ENCODE results near the gene C5orf46. TPM values are rescaled to one million over a fixed set of nuclear protein-coding genes. Genes with fewer than 3 reads are reported as not detected.
"Not testable (repeated sequence)": the region's sequence is repeated elsewhere in the genome, so short reads cannot be mapped to it uniquely, and the experiment has no call there.

The C5orf46 gene
- total RNA-seq = not detected

DNA sequence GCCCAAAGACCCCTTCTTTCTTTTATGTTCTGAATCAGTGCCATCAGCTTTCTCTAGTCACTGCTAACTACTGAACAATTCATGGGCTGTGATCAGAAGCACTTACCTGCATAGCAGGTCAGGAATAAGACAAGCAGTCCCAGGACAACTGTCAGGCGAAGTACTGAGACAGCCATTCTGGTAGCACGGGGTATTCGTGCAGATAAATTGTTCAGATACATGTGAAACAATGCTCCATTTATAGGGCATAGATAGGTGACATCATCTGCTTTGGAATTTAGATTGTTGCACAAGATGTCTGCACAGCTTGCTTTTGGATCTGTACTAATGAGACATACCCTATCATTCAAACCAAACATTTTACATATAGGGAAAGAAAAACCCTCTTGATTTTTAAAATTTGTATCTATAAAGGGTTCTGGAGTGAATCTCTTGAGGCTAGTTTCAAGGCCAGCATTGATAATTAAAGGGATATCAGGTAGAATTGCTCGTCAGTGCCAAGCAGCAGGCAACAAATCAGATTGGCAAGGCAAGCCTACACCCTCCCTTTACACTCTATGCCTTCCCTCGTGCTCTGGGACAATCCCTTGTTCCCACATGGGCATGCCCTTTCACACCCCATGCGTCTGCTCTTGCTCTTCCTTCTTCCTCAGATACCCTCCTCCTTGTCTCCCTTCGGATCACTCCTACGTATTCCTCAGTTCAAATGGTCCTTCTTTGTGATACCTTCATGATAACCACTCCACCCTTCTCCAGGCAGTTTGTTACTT, at the start of gene C5orf46:
Gene C5orf46 (minus strand): TSS at position 213 of the 770 bp plus-strand sequence. CDS start 37 bp downstream, at position 176.
- ATAC-seq (peak; percentile 51), DNase-seq (ENCODE audit: low spot score) (no peak)

DNA sequence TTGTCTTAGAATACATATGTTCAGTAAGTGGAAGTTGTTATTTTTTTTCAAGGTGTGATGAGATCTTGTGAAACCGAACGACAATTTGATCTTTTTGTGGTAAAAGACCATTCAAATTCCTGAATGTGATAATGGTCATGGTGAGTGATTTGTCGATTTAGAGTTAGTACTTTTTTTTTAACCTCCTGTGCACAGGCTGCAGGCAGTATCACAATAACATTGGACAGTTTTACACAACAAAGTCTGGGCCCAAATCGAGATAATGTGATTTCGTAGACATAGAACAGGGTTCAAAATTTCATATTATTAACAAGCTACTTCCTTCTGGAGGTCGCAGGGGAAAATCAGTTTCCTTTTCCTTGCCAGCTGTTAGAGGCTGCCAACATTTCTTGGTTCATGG, 48.6 kb upstream of the C5orf46 start:
- DNase-seq (ENCODE audit: low spot score) (no peak), ATAC-seq (no peak)

GRCh38 chr5:147949711-147950573, 43.6 kb upstream of the C5orf46 start:
- ATAC-seq (peak; percentile 91), DNase-seq (ENCODE audit: low spot score) (no peak)

DNA sequence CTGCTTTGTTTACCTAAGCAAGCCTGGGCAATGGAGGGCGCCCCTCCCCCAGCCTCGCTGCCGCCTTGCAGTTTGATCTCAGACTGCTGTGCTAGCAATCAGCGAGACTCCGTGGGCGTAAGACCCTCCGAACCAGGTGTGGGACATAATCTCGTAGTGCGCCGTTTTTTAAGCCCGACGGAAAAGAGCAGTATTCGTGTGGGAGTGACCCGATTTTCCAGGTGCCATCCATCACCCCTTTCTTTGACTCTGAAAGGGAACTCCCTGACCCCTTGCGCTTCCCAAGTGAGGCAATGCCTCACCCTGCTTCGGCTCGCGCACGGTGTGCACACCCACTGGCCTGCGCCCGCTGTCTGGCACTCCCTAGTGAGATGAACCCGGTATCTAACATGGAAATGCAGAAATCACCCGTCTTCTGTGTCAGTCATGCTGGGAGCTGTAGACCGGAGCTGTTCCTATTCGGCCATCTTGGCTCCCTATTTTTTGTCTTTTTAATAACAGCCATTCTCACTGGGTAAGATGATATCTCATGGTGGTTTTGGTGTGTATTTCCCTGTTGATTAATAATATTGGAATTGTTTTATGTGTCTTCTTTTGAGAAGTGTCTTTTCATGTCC, 40.4 kb upstream of the C5orf46 start:
- not testable (repeated sequence) for ATAC-seq; DNase-seq (ENCODE audit: low spot score)

GRCh38 chr5:147939431-147940114, 33.2 kb upstream of the C5orf46 start:
- ATAC-seq (no peak), DNase-seq (ENCODE audit: low spot score) (no peak)

- peak; percentile 96 for ATAC-seq
Measured at GRCh38 chr5:147935032-147935431, 28.7 kb upstream of the C5orf46 start.

DNA sequence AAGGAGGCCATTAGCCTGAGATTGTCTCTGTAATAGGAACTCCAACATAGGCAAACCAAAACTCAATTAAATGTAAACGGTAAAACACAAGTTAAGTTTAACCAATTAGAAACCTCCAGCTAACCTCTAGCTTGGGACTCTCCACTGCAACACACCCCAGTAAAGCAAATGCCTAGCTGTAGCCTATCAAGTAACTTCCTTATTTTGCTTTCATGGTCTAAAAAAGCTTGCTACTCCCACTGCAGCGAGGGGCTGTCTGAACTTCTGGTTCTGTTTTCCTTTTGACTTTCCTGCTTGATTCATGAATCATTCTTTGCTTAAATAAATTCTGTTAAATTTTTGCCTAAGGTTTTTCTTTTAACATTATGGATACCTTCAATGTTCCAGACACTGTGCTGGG, 24.4 kb upstream of the C5orf46 start:
- ATAC-seq = no peak

More at GRCh38 chr5:147935032-147935431, 28.7 kb upstream of the C5orf46 start:
- no peak for DNase-seq (ENCODE audit: low spot score)

DNA sequence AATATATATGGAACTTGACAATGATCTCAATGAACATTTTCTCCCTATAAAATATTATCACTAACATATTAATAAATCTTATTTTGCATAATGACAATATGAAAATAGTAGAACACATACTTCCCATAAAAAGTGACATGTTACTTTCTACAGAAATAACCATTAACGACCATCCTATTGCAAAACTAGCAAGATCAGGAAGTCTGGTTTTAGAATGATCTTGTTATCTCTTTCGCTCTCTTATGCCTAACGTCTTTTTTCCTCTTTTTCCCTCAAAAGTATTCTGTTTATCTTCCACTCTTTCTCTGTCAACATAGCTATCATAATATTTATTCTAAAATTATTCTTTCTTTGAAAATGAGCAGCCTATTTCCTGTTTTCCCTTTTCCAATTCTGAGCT, 21.6 kb upstream of the C5orf46 start:
- DNase-seq (ENCODE audit: low spot score) (no peak), ATAC-seq (no peak)

More for the DNA sequence above, 24.4 kb upstream of the C5orf46 start:
- DNase-seq (ENCODE audit: low spot score) = no peak

DNA sequence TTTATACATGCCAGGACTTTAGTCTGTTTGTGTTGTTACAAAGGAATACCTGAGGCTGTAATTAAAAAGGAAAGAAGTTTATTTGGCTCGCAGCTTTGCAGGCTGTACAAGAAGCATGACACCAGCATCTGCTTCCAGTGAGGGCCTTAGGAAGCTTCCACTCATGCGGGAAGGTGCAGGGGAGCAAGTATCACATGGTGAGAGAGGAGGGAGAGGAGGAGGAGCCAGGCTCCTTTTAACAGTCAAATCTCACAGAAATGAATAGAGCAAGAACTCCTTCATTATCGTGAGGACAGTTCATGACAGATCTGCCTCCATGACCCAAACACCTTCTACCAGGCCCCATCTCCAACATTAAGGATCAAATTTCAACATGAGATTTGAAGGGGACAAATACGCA, 18.7 kb upstream of the C5orf46 start:
- DNase-seq (ENCODE audit: low spot score) (no peak), ATAC-seq (no peak)

DNA sequence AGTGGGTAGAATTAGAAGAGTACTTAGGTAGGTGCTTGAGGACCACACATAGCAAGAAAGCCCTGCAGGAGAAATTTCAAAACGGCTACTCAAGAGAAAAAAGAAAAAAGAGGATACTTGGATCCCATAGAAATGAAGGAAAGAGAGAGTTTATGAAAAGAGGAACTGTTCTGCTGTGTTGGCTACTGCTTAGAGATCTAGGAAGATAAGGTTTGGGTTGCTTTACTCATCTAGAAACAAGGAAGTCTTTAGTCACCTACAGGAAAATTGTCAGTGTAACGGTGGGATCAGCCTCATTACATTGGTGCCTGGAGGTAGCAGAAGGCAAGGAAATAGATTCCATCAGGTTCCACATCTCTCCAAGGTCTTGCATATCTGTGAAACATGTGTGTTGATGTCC, 14.8 kb upstream of the C5orf46 start:
- ATAC-seq (no peak), DNase-seq (ENCODE audit: low spot score) (no peak)

GRCh38 chr5:147920420-147921030, 14.2 kb upstream of the C5orf46 start:
- ATAC-seq = no peak
- DNase-seq (ENCODE audit: low spot score) = no peak

- DNase-seq (ENCODE audit: low spot score) = no peak
Measured at GRCh38 chr5:147918899-147919298, 12.6 kb upstream of the C5orf46 start.

GRCh38 chr5:147918101-147918685, 11.9 kb upstream of the C5orf46 start:
- ATAC-seq = no peak
- no peak for DNase-seq (ENCODE audit: low spot score)

More at GRCh38 chr5:147918899-147919298, 12.6 kb upstream of the C5orf46 start:
- no peak for ATAC-seq

DNA sequence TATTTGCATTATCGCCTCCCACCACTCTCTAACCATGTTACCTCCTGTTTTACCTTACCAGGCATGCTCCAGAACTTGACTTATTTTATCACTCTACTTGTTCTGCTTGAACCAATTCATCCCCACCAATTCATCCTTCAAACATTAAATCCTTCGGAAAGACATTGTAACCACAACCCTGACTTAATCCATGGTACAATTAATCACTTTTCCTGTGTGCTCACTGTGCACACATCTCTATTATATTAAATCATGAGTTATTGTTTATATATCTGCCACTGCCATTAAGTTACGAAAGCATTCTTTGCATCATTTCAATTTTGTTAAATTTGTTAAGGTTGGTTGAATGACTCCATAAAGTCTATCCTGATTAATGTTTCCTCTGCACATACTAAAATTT, 7.4 kb upstream of the C5orf46 start:
- no peak for DNase-seq (ENCODE audit: low spot score)
- no peak for ATAC-seq

- ATAC-seq (peak; percentile 15), DNase-seq (ENCODE audit: low spot score) (no peak)
Measured at GRCh38 chr5:147912011-147912410, 5.7 kb upstream of the C5orf46 start.

GRCh38 chr5:147911427-147911826, 5.1 kb upstream of the C5orf46 start:
- DNase-seq (ENCODE audit: low spot score) (peak; percentile 88), ATAC-seq (peak; percentile 97)

DNA sequence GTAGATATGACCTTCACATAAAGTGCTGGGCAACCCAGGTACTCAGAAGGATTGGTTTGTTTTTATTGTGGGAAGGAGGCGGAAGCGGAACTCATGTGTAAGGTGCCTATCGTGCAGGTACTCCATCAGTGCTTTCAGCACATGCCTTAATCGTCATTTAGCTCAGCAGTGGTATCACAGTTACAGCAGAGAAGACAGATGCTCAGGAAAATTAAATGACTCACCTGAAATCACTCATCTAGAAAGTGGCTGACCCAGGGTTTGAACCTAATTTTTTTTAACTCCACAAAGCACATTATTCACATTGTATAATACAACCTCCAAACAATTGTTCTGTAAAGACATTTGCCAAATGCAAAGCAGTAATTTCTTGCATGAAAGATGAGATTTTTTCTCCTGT, 2.2 kb downstream of the C5orf46 start:
- ATAC-seq = no peak
- DNase-seq (ENCODE audit: low spot score) = no peak

DNA sequence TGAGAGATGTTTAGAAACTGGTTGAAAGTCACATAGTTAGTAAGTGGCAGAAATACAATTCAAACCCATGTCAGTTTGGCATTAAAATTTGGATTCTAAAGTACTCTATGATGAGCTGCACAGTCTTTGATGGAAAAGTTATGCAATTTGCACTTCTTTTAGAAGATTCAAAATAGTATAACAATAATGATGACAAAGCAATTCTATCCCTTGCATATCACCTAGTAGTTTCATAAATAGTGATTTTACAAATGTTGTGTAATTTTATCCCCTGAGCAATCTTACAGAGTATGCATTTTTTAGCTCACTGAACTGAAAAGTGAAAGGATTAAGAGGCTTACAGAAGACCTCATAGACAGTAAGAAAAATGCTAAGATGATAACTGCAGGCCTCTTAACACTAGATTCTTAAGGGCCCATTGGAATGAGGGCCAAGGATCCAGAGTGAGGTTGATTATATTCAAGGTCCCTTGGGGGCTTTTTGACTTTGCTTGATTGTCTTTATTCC, 3.7 kb downstream of the C5orf46 start:
- ATAC-seq = no peak
- DNase-seq (ENCODE audit: low spot score) = no peak

GRCh38 chr5:147901599-147902039, 4.7 kb downstream of the C5orf46 start:
- DNase-seq (ENCODE audit: low spot score) (no peak), ATAC-seq (no peak)
